IMR-90 (cell line): ENCODE results near the gene MCF2L2. TPM values are rescaled to one million over a fixed set of nuclear protein-coding genes. Genes with fewer than 3 reads are reported as not detected.

Experiments
- ATAC-seq: fragments of 200-7000 bp; cut with Tn5 transposase; 2 replicates; pipeline ENCODE4 v1.9.1; 2020; ENCODE audit warnings: low read depth, mild to moderate bottlenecking, moderate library complexity
- BruUV-seq: library from RNA; stranded (reverse); fragments of 400-500 nt; replicated peaks from 2 replicates; lab custom pipeline; 2021; lab: Mats Ljungman, UMichigan
- CTCF ChIA-PET: fragments of 300-600 bp; formaldehyde crosslinking; extraction: SDS; loops from one replicate; lab custom pipeline; 2021; ENCODE audit warnings: antibody characterized with exemption; lab: Yijun Ruan, JAX
- POLR2A ChIA-PET: fragments of 300-600 bp; sonication (Branson Sonifier 250); formaldehyde crosslinking; loops from one replicate; lab custom pipeline; 2022; ENCODE audit warnings: antibody characterized with exemption; ENCODE audit not compliant: unreplicated experiment; lab: Charles Lee
- DNase-seq: peaks from one replicate; pipeline ENCODE4 v3.0.0; 2013
- H2AFZ ChIP-seq: replicated peaks from 2 replicates; pipeline ENCODE3; 2013; ENCODE audit warnings: low read length, mild to moderate bottlenecking; ENCODE audit not compliant: poor library complexity
- H2AK5ac ChIP-seq: 2 replicates; pipeline ENCODE4 v1.6.1; 2013; ENCODE audit warnings: low read depth, low read length, inconsistent platforms
- H2AK9ac ChIP-seq: replicated peaks from 2 replicates; pipeline ENCODE3; 2013; ENCODE audit warnings: mild to moderate bottlenecking, low read depth, low read length, moderate library complexity; ENCODE audit not compliant: poor library complexity
- H2BK120ac ChIP-seq: 2 replicates; pipeline ENCODE4 v1.6.1; 2013; ENCODE audit warnings: low read depth, low read length, inconsistent platforms
- H2BK15ac ChIP-seq: 3 replicates; pipeline ENCODE4 v1.6.1; 2013; ENCODE audit warnings: low read depth, low read length, inconsistent platforms
- H2BK20ac ChIP-seq: 2 replicates; pipeline ENCODE4 v1.6.1; 2013; ENCODE audit warnings: low read depth, mild to moderate bottlenecking, inconsistent platforms, low read length, moderate library complexity
- H2BK5ac ChIP-seq: 2 replicates; pipeline ENCODE4 v1.6.1; 2013; ENCODE audit warnings: mild to moderate bottlenecking, low read depth, low read length, inconsistent platforms; ENCODE audit not compliant: poor library complexity, severe bottlenecking
- H3K14ac ChIP-seq: replicated peaks from 2 replicates; pipeline ENCODE4 v1.6.1; 2013; ENCODE audit warnings: low read depth, low read length, inconsistent platforms
- H3K18ac ChIP-seq: 2 replicates; pipeline ENCODE4 v1.6.1; 2013; ENCODE audit warnings: low read depth, low read length, control low read depth
- H3K23ac ChIP-seq: 2 replicates; pipeline ENCODE4 v1.6.1; 2013; ENCODE audit warnings: low read depth, low read length, inconsistent platforms
- H3K27ac ChIP-seq: 2 replicates; pipeline ENCODE4 v1.5.1; 2013; ENCODE audit warnings: mild to moderate bottlenecking, control low read depth, low read length; ENCODE audit not compliant: insufficient read depth
- H3K27me3 ChIP-seq: 2 replicates; pipeline ENCODE4 v1.6.1; 2013; ENCODE audit warnings: low read length; ENCODE audit not compliant: control insufficient read depth, insufficient read depth
- H3K36me3 ChIP-seq: 2 replicates; pipeline ENCODE4 v1.6.1; 2013; ENCODE audit warnings: low read length, mixed read lengths; ENCODE audit not compliant: control insufficient read depth, insufficient read depth
- H3K4ac ChIP-seq: 2 replicates; pipeline ENCODE4 v1.6.1; 2013; ENCODE audit warnings: low read depth, low read length, inconsistent platforms
- H3K4me1 ChIP-seq: 2 replicates; pipeline ENCODE4 v1.6.1; 2013; ENCODE audit warnings: low read length, mixed read lengths; ENCODE audit not compliant: control insufficient read depth, insufficient read depth
- H3K4me2 ChIP-seq: 2 replicates; pipeline ENCODE4 v1.6.1; 2013; ENCODE audit warnings: low read depth, mild to moderate bottlenecking, control low read depth, low read length, moderate library complexity
- H3K4me3 ChIP-seq: 2 replicates; pipeline ENCODE4 v1.5.1; 2013; ENCODE audit warnings: low read depth, mild to moderate bottlenecking, control low read depth, low read length, moderate library complexity; ENCODE audit not compliant: insufficient read depth
- H3K56ac ChIP-seq: 2 replicates; pipeline ENCODE4 v1.6.1; 2013; ENCODE audit warnings: low read length, inconsistent platforms; ENCODE audit not compliant: insufficient read depth; ENCODE audit errors: extremely low read depth
- H3K79me1 ChIP-seq, 2 experiments: 2 replicates each; pipeline ENCODE4 v1.6.1; 2013; ENCODE audit warnings: low read length in 2 of 2, inconsistent platforms in 1 of 2, low read depth in 1 of 2
- H3K9ac ChIP-seq: 2 replicates; pipeline ENCODE4 v1.6.1; 2013; ENCODE audit warnings: low read depth, low read length, control low read depth
- H3K9me1 ChIP-seq: 2 replicates; pipeline ENCODE4 v1.6.1; 2013; ENCODE audit warnings: low read length, inconsistent platforms; ENCODE audit not compliant: insufficient read depth
- H3K9me3 ChIP-seq: 2 replicates; pipeline ENCODE4 v1.6.1; 2013; ENCODE audit warnings: low read length; ENCODE audit not compliant: control insufficient read depth, insufficient read depth
- H4K20me1 ChIP-seq: 2 replicates; pipeline ENCODE4 v1.6.1; 2013; ENCODE audit warnings: low read length, inconsistent platforms; ENCODE audit not compliant: insufficient read depth
- H4K5ac ChIP-seq: 2 replicates; pipeline ENCODE4 v1.6.1; 2013; ENCODE audit warnings: mild to moderate bottlenecking, low read depth, low read length, control low read depth
- H4K8ac ChIP-seq, 2 experiments: 2 replicates each; pipeline ENCODE4 v1.6.1; 2013; ENCODE audit warnings: low read depth in 2 of 2, low read length in 2 of 2, control low read depth in 1 of 2, inconsistent platforms in 1 of 2
- H4K91ac ChIP-seq: 2 replicates; pipeline ENCODE4 v1.6.1; 2013; ENCODE audit warnings: low read depth, low read length, inconsistent platforms; ENCODE audit not compliant: insufficient read depth
- BHLHE40 ChIP-seq: fragments of 150-350 bp; IDR thresholded peaks from 2 replicates; pipeline ENCODE4 v1.6.1; 2016; ENCODE audit warnings: mild to moderate bottlenecking, low read depth, low read length
- CEBPB ChIP-seq: IDR thresholded peaks from 2 replicates; pipeline ENCODE4 v1.6.1; 2012; ENCODE audit warnings: low read depth, low read length, improper control_type of control experiment
- CHD1 ChIP-seq: IDR thresholded peaks from 2 replicates; pipeline ENCODE4 v1.6.1; 2012; ENCODE audit warnings: low read depth, low read length, improper control_type of control experiment
- CTCF ChIP-seq: conservative IDR thresholded peaks from 2 replicates; pipeline ENCODE4 v1.5.1; 2012; ENCODE audit warnings: mild to moderate bottlenecking, low read depth, low read length, improper control_type of control experiment
- ELK1 ChIP-seq: fragments of 150-350 bp; IDR thresholded peaks from 2 replicates; pipeline ENCODE4 v1.6.1; 2016; ENCODE audit warnings: low read depth, mild to moderate bottlenecking, low read length, moderate library complexity, borderline replicate concordance
- FOS ChIP-seq: fragments of 150-350 bp; IDR thresholded peaks from 2 replicates; pipeline ENCODE4 v1.6.1; 2016; ENCODE audit warnings: low read depth, low read length
- MAFK ChIP-seq: IDR thresholded peaks from 2 replicates; pipeline ENCODE4 v1.6.1; 2012; ENCODE audit warnings: low read depth, low read length, improper control_type of control experiment
- MAZ ChIP-seq: IDR thresholded peaks from 2 replicates; pipeline ENCODE4 v1.6.1; 2012; ENCODE audit warnings: low read depth, mild to moderate bottlenecking, low read length, improper control_type of control experiment, moderate library complexity, borderline replicate concordance
- MXI1 ChIP-seq: IDR thresholded peaks from 2 replicates; pipeline ENCODE4 v1.6.1; 2012; ENCODE audit warnings: low read depth, mild to moderate bottlenecking, low read length, moderate library complexity, borderline replicate concordance
- NFE2L2 ChIP-seq: fragments of 150-350 bp; IDR thresholded peaks from 2 replicates; pipeline ENCODE4 v1.6.1; 2016; ENCODE audit warnings: low read depth, mild to moderate bottlenecking, low read length
- POLR2A ChIP-seq: IDR thresholded peaks from 2 replicates; pipeline ENCODE4 v1.6.1; 2012; ENCODE audit warnings: mild to moderate bottlenecking, low read depth, low read length
- RAD21 ChIP-seq: IDR thresholded peaks from 2 replicates; pipeline ENCODE4 v1.6.1; 2012; ENCODE audit warnings: low read length, improper control_type of control experiment
- RFX5 ChIP-seq: IDR thresholded peaks from 2 replicates; pipeline ENCODE4 v1.8.0; 2012; ENCODE audit warnings: low read depth, mild to moderate bottlenecking, low read length, moderate library complexity
- SMC3 ChIP-seq: fragments of 150-350 bp; IDR thresholded peaks from 2 replicates; pipeline ENCODE4 v1.6.1; 2016; ENCODE audit warnings: low read depth, mild to moderate bottlenecking, antibody characterized with exemption, low read length, moderate library complexity
- USF2 ChIP-seq: fragments of 150-350 bp; IDR thresholded peaks from 2 replicates; pipeline ENCODE4 v1.6.1; 2017; ENCODE audit warnings: mild to moderate bottlenecking, antibody characterized with exemption, low read length, low read depth
- dilution Hi-C: fragments of 300-500 bp; cut with HindIII; formaldehyde crosslinking; loops from one replicate; pipeline ENCODE4 v1.14.3; 2018; ENCODE audit warnings: low sequenced_read_pairs; ENCODE audit not compliant: unreplicated experiment
- in situ Hi-C: fragments of 300-500 bp; cut with MboI; formaldehyde crosslinking; loops from 3 replicates; pipeline ENCODE4 v1.14.3; 2019; ENCODE audit warnings: low sequenced_read_pairs, inconsistent platforms, mixed read lengths
- intact Hi-C: fragments of 100-400 bp; cut with micrococcal nuclease; formaldehyde crosslinking; loops from 2 replicates; pipeline ENCODE4 v1.10.0; 2022
- polyA plus RNA-seq, 3 experiments: library from polyadenylated mRNA; depleted of rRNA; stranded (reverse); fragments of >200 nt; gene quantifications; 2 replicates each; pipeline ENCODE4 v1.2.3, GENCODE V29; 2012; ENCODE audit warnings: low replicate concordance in 1 of 3
- total RNA-seq: library from RNA; depleted of rRNA; stranded (reverse); fragments of >200 nt; gene quantifications from 2 replicates; pipeline ENCODE4 v1.2.3, GENCODE V29; 2012

MCF2L2 gene
- total and polyA plus RNA-seq, 2 of the 4 experiments (the other 2 are of a cell fraction): under 0.01 TPM; not detected in 1

- Histone ChIP-seq H3K4me3 (no peak overlapping the region), H3K56ac (no peak overlapping the region), H3K18ac (no peak overlapping the region), H2BK20ac (no peak overlapping the region), H2AK9ac (no peak overlapping the region), H3K4ac (no peak overlapping the region), H3K27ac (no peak overlapping the region), H4K5ac (no peak overlapping the region), H2BK5ac (no peak overlapping the region), H4K20me1 (no peaks in the 10 kb centered on the region), H3K23ac (no peak overlapping the region), H3K36me3 (no peaks in the 10 kb centered on the region), H3K14ac (no peak overlapping the region), H2BK120ac (no peak overlapping the region), H2BK15ac (no peak overlapping the region), H3K9me1 (no peaks in the 10 kb centered on the region), H3K27me3 (peaks cover 12% of the 10 kb centered on the region), H3K4me1 (no peaks in the 10 kb centered on the region), H4K8ac (no peak overlapping the region), H4K91ac (no peak overlapping the region), H3K9ac (no peak overlapping the region), H2AK5ac (no peak overlapping the region), H3K79me1 (no peaks in the 10 kb centered on the region), H3K9me3 (peaks cover 7% of the 10 kb centered on the region), H3K4me2 (no peak overlapping the region), H2AFZ (no peak overlapping the region)
- ChIA-PET CTCF (no interaction called here), POLR2A (no interaction called here)
- in situ Hi-C loops: no loop called here
- BruUV-seq: no TSS peak
- DNase-seq (no peak), ATAC-seq (no peak)
- intact Hi-C loops: no loop called here
- dilution Hi-C loops: no loop called here
- TF ChIP-seq NFE2L2 (no peak), CTCF (no peak), POLR2A (no peak), RAD21 (no peak), CEBPB (no peak), RFX5 (no peak), ELK1 (no peak), BHLHE40 (no peak), CHD1 (no peak), USF2 (no peak), MXI1 (no peak), MAFK (no peak), SMC3 (no peak), MAZ (no peak), FOS (no peak)
Observed at GRCh38 chr3:183244981-183245476, 183.4 kb downstream of the MCF2L2 start.
